ENCODE results near the gene ANKS1A.
"Not testable (repeated sequence)": the region's sequence is repeated elsewhere in the genome, so short reads cannot be mapped to it uniquely, and the experiment has no call there.

The ANKS1A gene

DNA sequence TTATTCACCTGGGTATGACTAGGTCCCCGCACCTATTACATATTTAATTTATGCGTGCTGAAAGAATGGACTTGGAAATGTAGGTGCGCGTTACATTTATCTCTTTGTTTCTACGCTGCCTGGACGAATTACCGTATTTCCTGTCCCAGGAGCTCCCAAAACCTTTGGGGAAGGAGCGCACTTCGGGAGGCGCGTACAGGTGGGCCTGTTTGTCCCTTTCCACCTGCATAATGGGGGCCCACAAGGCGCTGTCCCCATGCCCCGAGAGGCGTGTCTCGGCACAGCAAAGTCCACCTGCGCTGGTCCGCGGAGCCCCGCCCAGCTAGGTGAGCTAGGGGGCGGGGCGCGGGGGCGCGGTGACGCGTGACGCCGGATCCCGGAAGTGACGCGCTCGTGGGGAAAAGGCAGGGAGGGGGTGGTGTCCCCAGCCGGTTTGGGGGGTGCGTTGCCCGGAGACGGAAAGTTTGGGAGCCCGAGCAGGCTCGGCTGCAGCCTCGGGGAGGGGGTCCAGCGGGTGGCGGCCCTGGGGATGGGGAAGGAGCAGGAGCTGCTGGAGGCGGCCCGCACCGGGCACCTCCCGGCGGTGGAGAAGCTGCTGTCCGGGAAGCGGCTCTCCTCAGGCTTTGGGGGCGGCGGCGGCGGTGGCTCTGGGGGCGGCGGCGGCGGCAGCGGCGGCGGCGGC lies at the start of gene ANKS1A:
Gene ANKS1A, plus strand, starts transcription at position 382 of the 682 bp plus-strand sequence. Its CDS starts 148 bp downstream, at position 530.
- peak; percentile 83 for DNase-seq

DNA sequence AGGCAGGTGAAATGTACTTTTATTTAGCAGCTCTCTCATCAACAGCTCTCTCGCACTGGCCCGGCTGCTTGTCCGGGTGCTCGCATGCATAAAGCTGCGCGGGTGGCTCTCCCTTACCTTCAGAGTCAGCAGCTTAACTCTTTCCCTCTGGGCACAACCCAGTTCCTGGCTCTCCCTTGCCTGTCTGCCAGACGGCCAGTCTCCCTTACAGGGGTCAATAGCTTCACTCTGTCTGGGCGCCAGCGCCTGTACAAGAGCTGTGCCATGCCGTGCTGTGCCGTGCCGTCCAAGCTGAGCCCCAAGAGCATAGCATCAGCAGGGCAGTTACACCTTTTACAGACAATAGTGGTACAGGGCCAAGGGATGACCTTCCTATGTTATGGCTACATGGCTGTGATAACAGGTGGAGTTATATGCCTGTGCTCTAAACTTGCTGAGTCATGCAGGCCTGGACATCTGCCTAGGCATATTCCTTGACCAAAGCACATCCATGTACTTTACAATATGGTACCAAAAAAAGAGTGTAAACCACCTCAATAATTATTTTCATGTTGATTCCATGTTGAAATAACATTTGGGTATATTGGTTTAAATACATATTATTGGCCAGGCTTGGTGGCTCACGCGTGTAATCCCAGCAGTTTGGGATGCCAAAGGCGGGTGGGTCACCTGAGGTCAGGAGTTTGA lies 49.2 kb upstream of the ANKS1A start:
- no peak for DNase-seq

DNA sequence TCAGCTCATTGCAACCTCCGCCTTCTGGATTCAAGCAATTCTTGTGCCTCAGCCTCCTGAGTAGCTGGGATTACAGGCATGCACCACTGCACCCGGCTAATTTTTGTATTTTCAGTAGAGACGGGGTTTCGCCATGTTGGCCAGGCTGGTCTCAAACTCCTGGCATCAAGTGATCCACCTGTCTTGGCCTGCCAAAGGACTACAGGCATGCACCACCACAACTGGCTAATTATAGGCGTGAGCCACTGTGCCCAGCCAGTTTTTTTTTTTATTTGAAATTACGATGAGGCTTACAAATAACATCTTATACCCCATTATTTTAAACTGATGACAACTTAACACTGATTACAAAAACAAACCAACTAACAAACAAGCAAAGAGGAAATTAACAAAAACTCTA lies 40.0 kb upstream of the ANKS1A start:
- DNase-seq, result not testable (repeated sequence)

DNA sequence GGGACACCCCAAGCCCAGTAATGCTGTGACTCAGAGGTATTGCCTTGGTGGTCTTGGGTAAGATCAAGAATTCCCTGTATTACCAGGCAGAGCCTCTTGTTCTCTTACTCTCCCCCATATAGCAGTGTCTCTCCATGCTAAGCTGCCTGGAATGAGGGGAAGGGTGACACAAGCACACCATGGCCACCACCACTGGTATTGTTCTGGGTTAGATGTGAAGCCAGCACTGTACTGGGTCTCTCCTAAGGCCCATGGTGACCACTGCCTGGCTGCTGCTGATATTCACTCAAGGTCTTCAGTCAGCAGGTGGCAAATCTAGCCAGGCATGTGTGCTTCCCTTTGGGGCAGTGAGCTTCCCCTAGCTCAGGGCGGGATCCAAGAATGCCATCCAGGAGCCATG lies 37.7 kb upstream of the ANKS1A start:
- no peak for DNase-seq

DNA sequence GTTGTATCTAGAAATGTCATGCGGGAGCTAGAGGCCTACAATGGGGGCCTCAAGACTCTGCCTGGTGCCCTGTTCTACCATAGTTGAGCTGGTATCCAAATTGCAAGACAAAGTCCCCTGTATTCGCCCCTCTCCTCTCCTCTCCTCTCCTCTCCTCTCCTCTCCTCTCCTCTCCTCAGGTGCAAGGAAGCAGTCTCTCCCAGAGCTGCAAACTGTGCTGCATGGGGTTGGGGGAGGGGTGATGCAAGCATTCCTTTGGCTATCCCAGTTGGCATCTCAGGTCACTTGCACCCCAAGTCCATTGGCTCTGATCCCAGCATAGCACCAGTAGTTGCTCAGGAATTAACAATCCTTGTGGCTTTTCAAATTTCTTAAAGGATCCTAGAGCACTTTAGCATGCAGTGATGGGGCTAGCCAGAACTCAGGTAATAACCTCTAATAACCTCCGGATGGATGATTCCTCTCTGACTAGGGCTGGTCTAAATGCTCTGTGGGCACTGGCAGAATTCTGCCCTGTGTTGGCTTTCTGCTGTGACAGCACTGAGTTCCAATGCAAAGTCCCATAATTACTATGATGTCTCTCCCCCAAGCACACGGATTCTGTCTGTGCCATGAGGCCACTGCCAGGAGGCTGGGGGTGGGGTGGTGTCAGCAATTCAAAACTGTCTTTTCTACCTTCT lies 36.5 kb upstream of the ANKS1A start:
- no peak for DNase-seq

DNA sequence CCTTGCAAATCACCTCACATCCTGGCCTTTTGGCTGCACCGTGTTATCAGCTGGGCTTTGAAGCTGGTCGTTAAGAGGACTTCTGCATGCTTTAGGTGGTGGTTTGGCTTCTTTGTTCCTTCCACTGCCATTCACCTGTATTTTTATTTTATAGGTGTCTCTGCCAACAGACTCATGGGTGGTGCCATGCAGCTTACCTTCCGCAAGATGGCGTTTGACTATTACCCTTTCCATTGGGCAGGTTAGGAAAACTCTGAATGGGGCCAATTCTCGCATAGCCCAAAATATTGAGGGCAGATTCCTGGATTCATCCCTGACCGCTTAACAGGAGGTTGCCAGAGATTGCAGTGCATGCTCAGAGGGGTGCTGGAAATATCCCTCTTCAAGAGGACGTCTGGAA lies 33.6 kb upstream of the ANKS1A start:
- DNase-seq, result no peak

GRCh38 chr6:34858681-34859080 lies 30.4 kb upstream of the ANKS1A start:
- no peak for DNase-seq

- no peak for DNase-seq
Measured at GRCh38 chr6:34859951-34860350, 29.1 kb upstream of the ANKS1A start.

DNA sequence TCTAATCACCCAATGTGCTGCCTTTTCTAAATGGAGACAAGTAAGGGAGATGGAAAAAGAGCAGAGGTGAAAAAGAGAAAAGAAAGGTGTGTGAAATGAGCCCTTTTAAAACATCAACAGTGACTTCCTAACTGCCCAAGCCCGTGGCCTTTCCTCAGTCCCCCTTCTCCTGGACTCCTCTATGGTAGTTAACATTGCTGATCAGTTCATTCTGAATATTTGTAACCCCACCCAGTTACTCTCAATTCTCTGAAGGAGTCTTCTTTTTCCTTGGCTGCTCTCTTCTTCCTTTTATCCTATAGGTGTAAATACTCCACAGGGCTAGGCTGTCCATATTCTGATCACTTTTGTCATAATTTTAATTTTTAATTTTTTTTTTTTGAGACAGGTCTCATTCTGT lies 28.3 kb upstream of the ANKS1A start:
- DNase-seq, result no peak

- no peak for DNase-seq
Measured at GRCh38 chr6:34864007-34864406, 25.0 kb upstream of the ANKS1A start.

GRCh38 chr6:34865107-34865506 lies 23.9 kb upstream of the ANKS1A start:
- peak; percentile 17 for DNase-seq

DNA sequence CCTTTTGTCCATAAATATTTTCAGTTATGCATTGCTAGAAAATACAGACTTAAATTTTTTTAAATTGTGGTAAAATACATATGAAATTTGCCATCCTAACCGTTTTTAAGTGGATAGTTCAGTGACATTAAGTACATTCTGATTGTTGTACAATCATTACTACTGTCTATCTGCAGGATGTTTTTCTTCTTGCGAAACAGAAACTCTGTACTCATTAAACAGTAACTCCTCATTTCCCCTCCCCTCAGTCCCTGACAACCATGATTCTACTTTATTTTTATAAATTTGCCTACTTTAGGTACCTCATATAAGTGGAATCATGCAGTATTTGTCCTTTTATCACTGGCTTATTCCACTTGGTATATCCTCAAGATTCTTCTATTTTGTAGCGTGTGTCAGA lies 22.5 kb upstream of the ANKS1A start:
- no peak for DNase-seq

DNA sequence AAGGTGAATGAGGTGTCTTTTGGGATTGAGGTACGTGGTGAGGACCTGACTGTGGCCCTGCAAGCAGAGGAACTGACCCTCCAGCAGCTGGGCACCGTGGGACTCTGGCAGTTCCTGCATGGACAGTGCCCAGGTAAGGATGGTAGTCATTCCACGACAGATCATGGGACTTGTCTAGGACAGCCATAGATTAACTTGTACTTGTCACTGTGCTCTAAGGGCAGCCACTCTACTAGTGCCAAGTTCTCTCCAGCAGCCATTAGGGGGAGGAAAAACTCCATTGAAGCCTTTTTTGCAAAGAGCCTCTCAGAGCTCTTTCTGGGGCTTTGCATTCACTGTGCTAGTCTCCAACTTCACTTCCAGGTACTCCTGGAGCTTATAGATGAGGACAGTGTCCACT lies 21.6 kb upstream of the ANKS1A start:
- DNase-seq, result no peak

GRCh38 chr6:34871853-34872252 lies 17.2 kb upstream of the ANKS1A start:
- DNase-seq, result no peak

DNA sequence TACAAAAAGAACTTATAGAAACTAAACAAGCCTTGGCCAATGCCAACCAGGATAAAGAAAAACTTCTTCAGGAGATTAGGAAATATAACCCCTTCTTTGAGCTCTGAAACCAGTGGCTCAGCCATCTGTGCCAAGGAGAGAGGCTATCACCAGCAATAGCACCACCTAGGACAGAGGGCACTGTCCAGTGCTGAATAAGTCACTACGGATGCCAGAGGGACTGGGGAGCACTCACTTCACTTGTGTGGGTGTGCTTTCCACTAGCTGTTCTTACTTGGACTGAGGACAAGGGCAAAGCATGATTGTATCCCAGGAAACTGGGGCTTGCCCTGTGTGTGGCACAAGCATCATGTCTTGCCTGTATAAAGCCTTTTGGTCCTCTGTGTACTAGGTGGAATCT lies 16.7 kb upstream of the ANKS1A start:
- no peak for DNase-seq

DNA sequence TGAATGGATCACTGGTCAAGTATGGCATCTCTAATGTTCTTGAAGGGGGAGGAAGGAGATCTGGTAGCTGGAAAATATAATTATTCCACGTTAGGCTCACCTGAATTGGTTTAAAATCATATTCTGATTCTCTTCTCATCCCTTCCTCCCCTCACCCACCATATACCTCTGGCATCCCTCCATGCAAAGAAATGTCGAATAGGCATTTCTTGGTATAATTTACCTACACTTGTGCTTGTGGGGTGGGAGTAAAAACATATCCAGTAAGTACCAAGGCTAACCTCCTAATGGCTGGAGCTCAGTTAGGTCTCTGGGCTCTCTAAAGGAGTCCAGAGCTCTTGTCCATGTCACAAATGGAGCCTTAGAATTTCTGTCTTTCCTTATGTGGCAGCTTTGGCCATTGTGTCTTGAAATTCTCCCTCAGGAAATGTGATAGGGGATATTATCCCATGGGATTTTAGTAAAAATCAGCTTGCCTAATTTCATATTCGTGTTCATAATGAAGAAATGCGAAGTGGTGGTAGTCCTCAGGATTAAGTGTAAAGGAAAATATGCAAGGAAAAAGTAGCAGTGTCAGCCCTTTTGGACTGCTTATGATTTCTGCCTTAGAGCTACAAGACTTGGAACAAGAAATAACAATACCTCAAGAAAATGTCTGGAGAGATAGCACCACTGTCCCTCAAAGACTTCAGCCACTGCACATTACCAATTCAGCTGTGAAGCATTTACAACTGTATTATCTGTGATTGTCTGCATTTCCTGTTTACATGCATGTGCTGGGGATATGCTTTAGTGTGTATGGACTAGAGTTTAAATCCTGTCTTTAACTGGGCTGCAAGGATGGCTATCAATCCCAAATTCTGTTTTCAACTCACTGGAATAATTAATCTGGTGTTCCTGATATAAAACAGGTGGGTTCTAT lies 13.5 kb upstream of the ANKS1A start:
- DNase-seq, result no peak

DNA sequence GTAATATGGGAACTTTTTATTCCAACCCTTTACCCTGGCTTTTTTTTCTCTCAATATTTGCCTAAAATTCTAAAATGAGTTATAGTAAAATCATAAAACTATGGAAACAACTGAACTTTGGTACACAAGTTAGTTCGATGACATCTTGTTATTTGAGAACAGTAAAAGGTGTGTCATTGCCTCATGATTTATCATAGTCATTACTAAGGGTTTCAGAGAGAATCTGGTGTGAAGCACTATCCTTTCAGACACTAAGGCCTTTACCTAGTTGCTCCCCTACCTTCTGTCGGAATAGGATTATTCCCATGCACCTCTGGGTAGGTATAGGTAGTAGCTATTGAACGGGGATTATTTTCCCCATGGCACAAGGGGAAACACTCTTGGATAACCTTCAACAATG lies 12.6 kb upstream of the ANKS1A start:
- DNase-seq, result no peak

DNA sequence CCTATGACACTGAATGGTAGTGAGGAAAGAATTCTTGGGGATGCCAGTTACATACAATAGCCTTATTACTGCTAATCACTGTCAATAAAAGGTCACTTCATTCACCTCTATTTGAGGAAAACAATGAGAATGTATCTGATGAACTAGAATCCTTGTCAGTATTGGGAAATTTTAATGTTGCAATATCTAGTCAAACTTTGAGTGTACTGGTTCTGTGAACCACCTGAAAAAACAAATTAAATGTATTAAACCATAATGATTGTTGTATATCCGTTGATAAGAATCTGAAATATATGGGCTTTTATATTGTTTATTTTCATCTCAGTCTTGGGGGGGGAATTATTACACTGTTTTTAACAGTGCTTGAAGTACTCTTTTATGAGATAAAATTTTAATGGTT lies 11.8 kb upstream of the ANKS1A start:
- no peak for DNase-seq

DNA sequence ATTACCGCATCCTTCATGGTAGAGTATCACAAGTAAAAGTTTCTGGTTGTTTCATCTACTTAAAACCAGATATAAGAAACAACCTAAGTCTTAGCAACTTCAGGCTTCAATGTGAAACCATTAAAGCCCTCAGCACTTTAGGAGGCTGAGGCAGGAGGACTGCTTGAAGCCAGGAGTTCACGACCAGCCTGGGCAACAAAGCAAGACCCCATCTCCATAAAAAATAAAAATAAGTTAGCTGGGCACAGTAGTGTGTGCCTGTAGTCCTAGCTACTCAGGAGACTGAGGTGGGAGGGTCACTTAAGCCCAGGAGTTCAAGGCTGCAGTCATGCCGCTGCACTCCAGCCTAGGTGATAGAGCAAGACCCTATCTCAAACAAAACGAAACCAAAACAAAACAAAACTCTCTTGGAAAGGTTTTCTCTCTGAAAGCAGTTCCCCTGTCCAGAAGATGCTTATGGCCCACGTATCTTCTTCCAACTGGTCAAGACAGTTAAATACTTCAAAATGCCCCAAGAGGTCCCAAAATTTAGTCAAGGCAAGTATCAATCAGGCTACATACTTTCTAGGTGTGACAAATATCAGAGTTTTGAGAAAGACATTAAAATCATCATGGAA lies 11.1 kb upstream of the ANKS1A start:
- DNase-seq, result no peak

GRCh38 chr6:34884073-34884472 lies 5.0 kb upstream of the ANKS1A start:
- DNase-seq, result not testable (repeated sequence)

DNA sequence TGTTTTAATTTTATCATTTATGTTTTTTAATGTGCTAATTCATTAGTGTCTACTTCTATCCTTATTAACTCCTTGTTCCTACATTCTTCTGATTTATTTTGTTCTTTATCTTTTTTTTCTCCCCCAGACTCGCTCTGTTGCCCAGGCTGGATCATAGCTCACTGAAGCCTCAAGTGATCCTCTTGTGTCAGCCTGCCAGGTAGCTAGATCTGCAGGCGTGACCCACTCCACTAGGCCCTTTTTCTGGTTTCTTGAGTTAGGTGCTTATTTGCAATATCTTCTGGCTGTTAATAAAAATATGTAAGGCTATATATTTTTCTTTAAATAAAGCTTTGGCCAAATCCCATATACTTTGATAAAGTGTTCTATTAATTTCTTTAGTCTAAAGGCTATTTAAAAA lies 4.1 kb upstream of the ANKS1A start:
- no peak for DNase-seq

- not testable (repeated sequence) for DNase-seq
Measured at GRCh38 chr6:34885837-34886236, 3.2 kb upstream of the ANKS1A start.
